ENCODE results near the gene GFRAL. TPM values are rescaled to one million over a fixed set of nuclear protein-coding genes. Genes with fewer than 3 reads are reported as not detected.

GFRAL gene
- total RNA-seq, 3 donors from 2014 or later: not detected

DNA sequence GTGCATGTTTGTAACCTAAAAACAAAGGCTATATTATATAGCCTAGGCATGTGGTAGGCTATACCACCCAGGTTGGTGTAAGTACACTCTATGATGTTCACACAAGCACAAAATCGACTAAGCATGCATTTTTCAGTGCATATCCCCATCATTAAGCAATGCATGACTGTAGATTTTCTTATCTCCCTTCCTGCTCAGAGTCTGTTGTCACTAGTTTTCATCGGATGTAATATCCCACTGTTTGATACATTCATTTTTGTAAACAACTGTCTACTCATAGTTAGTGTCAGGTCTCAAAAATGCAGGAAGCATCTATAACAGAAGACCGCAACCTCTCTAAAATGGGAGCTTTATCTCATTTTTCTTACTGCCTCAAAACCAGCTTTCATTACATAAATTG lies 70.7 kb downstream of the GFRAL start:
- Histone ChIP-seq H3K4me3 (no peak overlapping the region), H3K9me3 (no peaks in the 10 kb centered on the region), H3K4me1 (ENCODE audit: low read depth) (no peaks in the 10 kb centered on the region), H3K36me3 (ENCODE audit: low read depth) (no peaks in the 10 kb centered on the region)
- intact Hi-C loops (cut with DNase I, micrococcal nuclease): no loop called here
- no peak for ATAC-seq
- no peak for DNase-seq
- no peak for TF ChIP-seq CTCF (IDR thresholded peaks at IDR 0.05)

DNA sequence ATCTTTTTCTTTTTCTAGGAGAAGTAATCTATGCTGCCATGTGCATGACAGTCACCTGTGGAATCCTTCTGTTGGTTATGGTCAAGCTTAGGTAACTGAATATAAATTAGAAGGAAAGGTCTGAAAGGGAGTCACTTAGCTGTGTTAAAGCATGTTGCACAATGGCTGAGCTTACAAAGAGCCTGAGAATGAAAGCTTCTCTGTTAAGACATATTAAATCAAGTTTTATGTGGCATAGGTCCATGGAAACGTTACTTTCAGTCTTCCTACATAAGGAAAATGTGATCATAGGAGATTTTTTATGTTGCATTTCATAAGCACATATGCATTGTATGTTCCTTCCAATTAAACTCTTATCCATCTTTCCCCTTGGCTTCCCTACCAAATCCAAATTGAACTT lies 72.1 kb downstream of the GFRAL start:
- intact Hi-C loops (cut with DNase I, micrococcal nuclease): no loop called here
- DNase-seq: no peak

DNA sequence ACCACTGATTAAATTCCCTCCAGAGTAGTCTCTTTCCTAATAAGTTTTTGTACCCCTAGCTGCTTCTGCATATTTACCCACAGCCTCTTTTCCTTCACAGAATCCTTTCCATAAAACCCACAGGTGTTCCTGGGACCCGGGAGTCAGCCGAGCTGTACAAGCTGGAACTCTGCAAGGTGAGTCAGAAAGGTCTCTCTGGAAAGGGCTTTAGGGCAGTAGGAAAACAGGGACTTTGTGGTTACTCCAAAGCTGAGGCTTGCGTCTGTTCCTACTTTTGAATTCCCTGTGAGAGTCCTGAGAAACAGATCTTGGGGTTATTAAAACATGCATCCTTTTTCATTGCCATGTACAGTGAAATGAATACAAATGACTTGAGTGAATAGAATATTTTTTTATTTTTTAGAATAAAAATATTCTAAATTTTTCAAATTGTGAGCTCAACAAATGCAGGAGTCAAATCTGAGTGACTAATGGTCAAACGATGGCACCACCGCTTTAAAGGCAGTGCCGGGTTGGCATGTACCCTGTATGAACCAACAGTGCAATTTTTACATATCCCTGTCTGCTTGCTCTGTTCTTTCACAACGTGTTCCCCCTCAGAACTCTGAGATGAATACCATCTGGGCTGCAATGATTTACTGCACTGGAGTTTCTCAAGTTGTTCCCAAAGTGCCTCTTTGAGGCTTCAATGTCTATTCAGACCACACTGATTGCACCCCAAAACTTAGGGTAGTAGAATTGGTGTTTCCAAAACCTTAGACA lies 78.4 kb downstream of the GFRAL start:
- TF ChIP-seq CTCF (IDR thresholded peaks at IDR 0.05): no peak
- ATAC-seq (no peak), DNase-seq (no peak)
- no peaks in the 10 kb centered on the region for H3K36me3 ChIP-seq (ENCODE audit: low read depth)
- intact Hi-C loops (cut with DNase I, micrococcal nuclease): no loop called here
- H3K4me1 ChIP-seq (ENCODE audit: low read depth): no peaks in the 10 kb centered on the region
- no peak overlapping the region for H3K4me3 ChIP-seq
- no peaks in the 10 kb centered on the region for H3K9me3 ChIP-seq

More for the DNA sequence above, 72.1 kb downstream of the GFRAL start:
- H3K4me1 ChIP-seq (ENCODE audit: low read depth): no peaks in the 10 kb centered on the region
- no peaks in the 10 kb centered on the region for H3K36me3 ChIP-seq (ENCODE audit: low read depth)
- H3K4me3 ChIP-seq: no peak overlapping the region
- no peak for TF ChIP-seq CTCF (IDR thresholded peaks at IDR 0.05)
- no peak for ATAC-seq
- no peaks in the 10 kb centered on the region for H3K9me3 ChIP-seq

GRCh38 chr6:55410674-55411073 lies 83.4 kb downstream of the GFRAL start:
- DNase-seq (no peak), ATAC-seq (no peak)
- Histone ChIP-seq H3K9me3 (no peaks in the 10 kb centered on the region), H3K36me3 (ENCODE audit: low read depth) (no peaks in the 10 kb centered on the region), H3K4me3 (no peak overlapping the region), H3K4me1 (ENCODE audit: low read depth) (no peaks in the 10 kb centered on the region)
- intact Hi-C loops (cut with DNase I, micrococcal nuclease): no loop called here
- TF ChIP-seq CTCF (IDR thresholded peaks at IDR 0.05): no peak

DNA sequence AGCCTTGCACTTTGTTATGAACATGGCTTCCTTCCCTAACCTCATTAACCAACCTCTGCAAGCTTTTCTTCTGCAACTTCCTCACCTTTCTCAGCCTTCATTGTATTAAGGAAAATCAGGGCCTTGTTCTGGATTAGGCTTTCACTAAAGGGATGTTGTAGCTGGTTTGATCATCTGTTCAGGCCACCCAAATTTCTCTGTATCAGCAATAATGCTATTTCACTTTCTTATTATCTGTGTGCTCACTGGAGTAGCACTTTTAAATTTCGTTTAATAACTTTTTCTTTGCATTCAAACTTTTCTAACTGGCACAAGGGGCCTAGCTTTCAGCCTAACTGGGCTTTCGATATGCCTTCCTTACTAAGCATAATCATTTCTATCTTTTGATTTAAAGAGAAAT lies 96.7 kb downstream of the GFRAL start:
- H3K4me3 ChIP-seq: no peak overlapping the region
- intact Hi-C loops (cut with DNase I, micrococcal nuclease): no loop called here
- ATAC-seq: no peak

More for the DNA sequence above, 96.7 kb downstream of the GFRAL start:
- no peaks in the 10 kb centered on the region for H3K4me1 ChIP-seq (ENCODE audit: low read depth)
- no peak for DNase-seq
- no peak for TF ChIP-seq CTCF (IDR thresholded peaks at IDR 0.05)
- H3K36me3 ChIP-seq (ENCODE audit: low read depth): no peaks in the 10 kb centered on the region
- no peaks in the 10 kb centered on the region for H3K9me3 ChIP-seq

All from mucosa of descending colon (tissue), 3 donors.